OCI-LY1 (cell line): ENCODE data around the gene PPP1R27.

ENCODE experiments used
- H2AFZ ChIP-seq: fragments of 200-600 bp; sonication (generic), shearing (Covaris generic); 2 replicates; pipeline ENCODE4 v1.6.0; 2014; ENCODE audit warnings: antibody characterized with exemption, mild to moderate bottlenecking, low read length
- H3F3A ChIP-seq: fragments of 200-600 bp; sonication (generic), shearing (Covaris generic); 2 replicates; pipeline ENCODE4 v1.6.0; 2014; ENCODE audit warnings: mild to moderate bottlenecking, antibody characterized with exemption, low read length, moderate library complexity; ENCODE audit not compliant: insufficient read depth
- H3K27ac ChIP-seq: fragments of 200-600 bp; sonication (generic); 2 replicates; pipeline ENCODE4 v1.5.1; 2014; ENCODE audit warnings: low read length, mixed run types, mild to moderate bottlenecking, low read depth; ENCODE audit not compliant: poor library complexity, severe bottlenecking
- H3K27me3 ChIP-seq: fragments of 200-600 bp; sonication (generic); 2 replicates; pipeline ENCODE4 v1.6.0; 2014; ENCODE audit warnings: antibody characterized with exemption, mild to moderate bottlenecking, low read length, moderate library complexity; ENCODE audit not compliant: insufficient read depth
- H3K36me3 ChIP-seq: fragments of 200-600 bp; sonication (generic); 2 replicates; pipeline ENCODE4 v1.6.1; 2014; ENCODE audit warnings: mild to moderate bottlenecking, antibody characterized with exemption, low read length, moderate library complexity, mixed read lengths; ENCODE audit not compliant: insufficient read depth
- H3K4me1 ChIP-seq: fragments of 200-600 bp; sonication (generic); 2 replicates; pipeline ENCODE4 v1.5.1; 2014; ENCODE audit warnings: mild to moderate bottlenecking, low read length, moderate library complexity; ENCODE audit not compliant: insufficient read depth, severe bottlenecking
- H3K4me2 ChIP-seq: fragments of 200-600 bp; sonication (generic), shearing (Covaris generic); 2 replicates; pipeline ENCODE4 v1.6.1; 2014; ENCODE audit warnings: low read length
- H3K4me3 ChIP-seq: fragments of 200-600 bp; sonication (generic); 2 replicates; pipeline ENCODE4 v1.5.1; 2014; ENCODE audit warnings: low read length, low read depth, mild to moderate bottlenecking, mixed read lengths; ENCODE audit not compliant: poor library complexity, severe bottlenecking
- H3K79me2 ChIP-seq: fragments of 200-600 bp; shearing (Covaris generic); 2 replicates; pipeline ENCODE4 v1.6.1; 2016; ENCODE audit warnings: mixed run types, low read length, mixed read lengths; ENCODE audit not compliant: insufficient read depth
- H3K9ac ChIP-seq: fragments of 200-600 bp; sonication (generic), shearing (Covaris generic); 2 replicates; pipeline ENCODE4 v1.6.1; 2014; ENCODE audit warnings: mild to moderate bottlenecking, low read length, mixed read lengths
- H3K9me2 ChIP-seq: fragments of 200-600 bp; sonication (generic), shearing (Covaris generic); 2 replicates; pipeline ENCODE4 v1.6.1; 2014; ENCODE audit warnings: low read depth, mild to moderate bottlenecking, low read length, mixed read lengths
- H3K9me3 ChIP-seq: fragments of 200-600 bp; shearing (Covaris generic); 2 replicates; pipeline ENCODE4 v1.6.1; 2014; ENCODE audit warnings: low read length, mixed read lengths
- H4K20me1 ChIP-seq: fragments of 200-600 bp; sonication (generic), shearing (Covaris generic); 2 replicates; pipeline ENCODE4 v1.6.0; 2016; ENCODE audit warnings: mild to moderate bottlenecking, low read length; ENCODE audit not compliant: insufficient read depth
- EZH2 ChIP-seq: fragments of 200-600 bp; sonication (generic), shearing (Covaris generic); IDR thresholded peaks from 2 replicates; pipeline ENCODE4 v1.8.0; 2017; ENCODE audit warnings: borderline replicate concordance, mixed run types, mild to moderate bottlenecking, antibody characterized with exemption, low read length, moderate library complexity, mixed read lengths
- TF ChIP-seq, protein P1 (sequence below): fragments of 200-600 bp; sonication (generic), shearing (Covaris generic); IDR thresholded peaks from 2 replicates; pipeline ENCODE4 v1.5.1; 2017; ENCODE audit warnings: mild to moderate bottlenecking, antibody characterized with exemption, low read length, moderate library complexity, mixed read lengths

Gene PPP1R27

DNA sequence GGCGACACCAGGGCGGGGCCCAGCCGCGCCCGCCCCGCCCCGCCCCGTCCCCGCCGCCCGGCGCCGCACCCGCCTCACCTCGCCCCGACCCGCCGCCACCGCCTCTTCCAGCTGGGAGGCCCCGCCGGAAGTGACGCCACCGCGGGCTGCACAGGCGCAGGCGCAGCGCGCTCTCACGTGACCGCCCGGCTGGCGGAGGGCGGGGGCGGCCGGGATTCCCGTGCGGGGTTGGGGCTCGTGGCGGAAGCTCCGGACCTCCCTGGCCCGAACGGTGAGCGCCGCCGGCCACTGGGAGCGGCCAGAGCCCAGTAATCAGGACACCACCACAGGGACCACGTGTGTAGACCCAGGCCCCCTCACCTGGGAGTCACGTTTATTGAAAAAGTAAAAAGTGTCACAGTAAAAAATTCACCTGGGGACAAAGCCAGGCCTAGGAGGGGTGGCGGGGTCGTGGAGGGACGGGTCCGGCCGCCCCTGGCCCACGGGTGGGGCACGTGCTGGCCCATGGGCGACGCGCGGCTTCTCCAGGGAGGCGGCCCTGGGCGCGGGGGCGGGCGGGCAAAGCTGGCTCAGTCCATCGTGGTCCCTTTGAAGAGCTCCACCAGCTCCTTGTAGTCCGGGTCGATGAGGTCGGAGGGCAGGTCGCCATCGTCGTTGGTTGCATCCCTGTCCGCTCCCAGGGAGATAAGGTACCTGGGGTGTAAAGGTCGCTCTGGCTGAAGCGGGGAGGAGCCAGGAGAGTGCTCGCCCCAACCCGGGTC lies 1.5 kb downstream of the PPP1R27 start, which contains the start of gene MCRIP1:
TSS of gene MCRIP1 (minus strand) at position 132 of the 761 bp plus-strand sequence. CDS start 8,785 bp downstream, outside the sequence.
- H3K9ac ChIP-seq: peak within 1 kb of the TSS; percentile 92
- H2AFZ ChIP-seq: no peak within 1 kb of the TSS
- H3K27me3 ChIP-seq: no peaks in the 10 kb centered on the region
- H3K79me2 ChIP-seq: no peaks in the 10 kb centered on the region
- H3K4me2 ChIP-seq: peak within 1 kb of the TSS; percentile 98
- H3K9me2 ChIP-seq: no peaks in the 10 kb centered on the region
- no peaks in the 10 kb centered on the region for H4K20me1 ChIP-seq
- peak within 1 kb of the TSS; percentile 86 for H3K4me3 ChIP-seq
- H3K36me3 ChIP-seq: no peaks in the 10 kb centered on the region
- peak within 1 kb of the TSS; percentile 29 for H3K27ac ChIP-seq
- no peaks in the 10 kb centered on the region for H3K9me3 ChIP-seq
- peaks cover 29% of the 10 kb centered on the region for H3K4me1 ChIP-seq
- no peaks in the 10 kb centered on the region for H3F3A ChIP-seq
- TF ChIP-seq EZH2: no peak
- TF ChIP-seq, protein P1, sequence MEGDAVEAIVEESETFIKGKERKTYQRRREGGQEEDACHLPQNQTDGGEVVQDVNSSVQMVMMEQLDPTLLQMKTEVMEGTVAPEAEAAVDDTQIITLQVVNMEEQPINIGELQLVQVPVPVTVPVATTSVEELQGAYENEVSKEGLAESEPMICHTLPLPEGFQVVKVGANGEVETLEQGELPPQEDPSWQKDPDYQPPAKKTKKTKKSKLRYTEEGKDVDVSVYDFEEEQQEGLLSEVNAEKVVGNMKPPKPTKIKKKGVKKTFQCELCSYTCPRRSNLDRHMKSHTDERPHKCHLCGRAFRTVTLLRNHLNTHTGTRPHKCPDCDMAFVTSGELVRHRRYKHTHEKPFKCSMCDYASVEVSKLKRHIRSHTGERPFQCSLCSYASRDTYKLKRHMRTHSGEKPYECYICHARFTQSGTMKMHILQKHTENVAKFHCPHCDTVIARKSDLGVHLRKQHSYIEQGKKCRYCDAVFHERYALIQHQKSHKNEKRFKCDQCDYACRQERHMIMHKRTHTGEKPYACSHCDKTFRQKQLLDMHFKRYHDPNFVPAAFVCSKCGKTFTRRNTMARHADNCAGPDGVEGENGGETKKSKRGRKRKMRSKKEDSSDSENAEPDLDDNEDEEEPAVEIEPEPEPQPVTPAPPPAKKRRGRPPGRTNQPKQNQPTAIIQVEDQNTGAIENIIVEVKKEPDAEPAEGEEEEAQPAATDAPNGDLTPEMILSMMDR: no peak

DNA sequence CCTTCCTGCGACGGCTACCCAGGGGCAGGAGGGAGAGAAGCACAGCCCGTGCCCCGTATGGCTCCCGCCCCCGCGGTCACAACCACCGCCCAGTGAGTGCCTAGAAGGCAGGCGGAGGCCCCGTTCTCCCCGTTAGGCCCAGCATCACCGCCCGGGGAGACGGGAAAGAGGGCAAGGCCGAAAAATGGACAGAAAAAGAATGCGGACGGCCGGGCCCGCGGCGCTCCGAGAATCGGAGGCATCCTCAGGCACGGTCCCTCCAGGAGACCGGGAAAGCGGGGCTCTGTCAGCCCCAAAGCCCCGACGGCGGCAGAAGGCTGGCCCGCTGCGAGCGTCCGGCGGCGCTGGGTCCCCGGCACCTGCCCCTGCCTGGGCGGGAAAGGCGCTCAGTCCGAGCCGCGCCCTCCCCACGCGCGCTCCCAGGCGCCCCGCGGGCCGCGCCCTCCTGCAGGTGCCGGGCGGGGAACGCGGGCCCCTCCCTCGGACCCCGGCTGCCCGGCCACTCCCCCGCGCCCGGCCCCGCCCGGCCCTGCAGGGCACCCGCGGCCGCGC lies 2.2 kb downstream of the PPP1R27 start:
- no peaks in the 10 kb centered on the region for H3K9me3 ChIP-seq
- peaks cover 29% of the 10 kb centered on the region for H3K4me1 ChIP-seq
- peak overlapping the region; percentile 75 for H3K4me3 ChIP-seq
- H2AFZ ChIP-seq: no peak overlapping the region
- H3K79me2 ChIP-seq: no peaks in the 10 kb centered on the region
- no peaks in the 10 kb centered on the region for H4K20me1 ChIP-seq
- peak overlapping the region; percentile 29 for H3K27ac ChIP-seq
- H3K27me3 ChIP-seq: no peaks in the 10 kb centered on the region
- H3K9ac ChIP-seq: peak overlapping the region; percentile 90
- peak overlapping the region; percentile 98 for H3K4me2 ChIP-seq
- H3K9me2 ChIP-seq: no peaks in the 10 kb centered on the region
- no peaks in the 10 kb centered on the region for H3K36me3 ChIP-seq
- TF ChIP-seq EZH2: no peak
- TF ChIP-seq, protein P1: no peak
- no peaks in the 10 kb centered on the region for H3F3A ChIP-seq

DNA sequence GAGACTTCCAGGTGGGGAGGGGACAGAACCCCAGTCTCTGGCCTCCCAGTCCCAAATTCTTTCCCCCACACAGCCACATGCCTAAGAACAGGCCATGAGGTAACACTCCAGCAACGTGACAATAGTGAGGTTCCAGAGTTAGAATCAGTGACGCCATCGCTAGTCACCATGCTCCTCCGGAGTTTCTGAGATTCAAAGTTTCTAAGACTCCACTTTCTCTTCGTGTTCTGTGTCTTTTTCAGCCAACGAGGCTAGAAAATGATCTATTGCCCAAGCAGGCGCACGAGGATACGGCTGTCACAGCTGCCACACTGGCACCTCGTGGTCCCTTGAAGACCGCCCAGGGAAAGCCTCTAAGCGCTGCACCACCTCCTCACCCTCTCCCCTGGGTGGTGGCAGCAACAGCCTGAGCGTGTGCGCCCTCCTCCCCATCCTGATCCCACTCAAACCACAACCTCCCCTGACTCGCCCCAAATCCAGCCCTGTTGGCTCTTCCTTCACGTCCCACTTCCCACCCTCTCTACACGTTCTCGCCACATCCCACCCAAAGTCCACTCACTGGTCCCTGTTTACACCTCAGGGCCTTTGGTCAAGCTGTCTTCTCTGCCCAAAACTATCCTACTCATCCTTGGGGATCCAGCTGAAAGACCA lies 2.8 kb downstream of the PPP1R27 start:
- no peaks in the 10 kb centered on the region for H3K79me2 ChIP-seq
- H3F3A ChIP-seq: no peaks in the 10 kb centered on the region
- H3K4me1 ChIP-seq: peaks cover 29% of the 10 kb centered on the region
- no peak for TF ChIP-seq EZH2
- TF ChIP-seq, protein P1: no peak; the same call in 1 of the 2 replicates
- no peak overlapping the region for H2AFZ ChIP-seq
- peak overlapping the region; percentile 90 for H3K9ac ChIP-seq
- no peaks in the 10 kb centered on the region for H3K27me3 ChIP-seq
- no peaks in the 10 kb centered on the region for H3K36me3 ChIP-seq
- peak overlapping the region; percentile 29 for H3K27ac ChIP-seq
- H3K4me3 ChIP-seq: peak overlapping the region; percentile 75
- no peaks in the 10 kb centered on the region for H3K9me3 ChIP-seq
- H4K20me1 ChIP-seq: no peaks in the 10 kb centered on the region
- H3K9me2 ChIP-seq: no peaks in the 10 kb centered on the region
- peak overlapping the region; percentile 98 for H3K4me2 ChIP-seq
